Activated gamma-delta T cell treated with Interleukin-2 at 50 U/mL for 16 hours (primary cell): ENCODE measurements around the gene SGTB.
"Not testable (repeated sequence)": the region's sequence is repeated elsewhere in the genome, so short reads cannot be mapped to it uniquely, and the experiment has no call there.

Source experiments
- DNase-seq: peaks from one replicate; pipeline ENCODE4 v3.0.0-alpha.2; 2020

The SGTB gene

GRCh38 chr5:65663804-65664521 lies 57.9 kb downstream of the SGTB start:
- no peak for DNase-seq

- no peak for DNase-seq
These were observed 67.2 kb downstream of the SGTB start for GRCh38 chr5:65654713-65655112.

- no peak for DNase-seq
These were observed 70.8 kb downstream of the SGTB start for GRCh38 chr5:65651144-65651543.

GRCh38 chr5:65647941-65648340 lies 74.0 kb downstream of the SGTB start:
- no peak for DNase-seq

GRCh38 chr5:65646938-65647337 lies 75.0 kb downstream of the SGTB start:
- no peak for DNase-seq

- DNase-seq, result no peak
These were observed 81.7 kb downstream of the SGTB start for GRCh38 chr5:65640240-65640639.

- no peak for DNase-seq
These were observed 90.9 kb downstream of the SGTB start for GRCh38 chr5:65630981-65631380.

- no peak for DNase-seq
These were observed 96.2 kb downstream of the SGTB start for GRCh38 chr5:65625743-65626142.

- DNase-seq, result peak; percentile 82
These were observed 97.0 kb downstream of the SGTB start, which contains the start of the genes SHLD3 and TRAPPC13 for GRCh38 chr5:65624571-65625555. TSS of gene SHLD3 (plus strand) at chr5:65625027. CDS start at chr5:65629588, 4,561 bp downstream. TSS of gene TRAPPC13 (plus strand) at chr5:65625027. CDS start at chr5:65625061, 34 bp downstream.

GRCh38 chr5:65624025-65624570 lies 97.8 kb downstream of the SGTB start, which contains the start of gene TRIM23:
TSS of gene TRIM23 (minus strand) at chr5:65624333. CDS start at chr5:65624274, 59 bp downstream.
- peak; percentile 88 for DNase-seq

- no peak for DNase-seq
These were observed 98.4 kb downstream of the SGTB start for GRCh38 chr5:65623482-65623881.

GRCh38 chr5:65621961-65622360 lies 99.9 kb downstream of the SGTB start:
- not testable (repeated sequence) for DNase-seq

GRCh38 chr5:65620021-65620420 lies 101.9 kb downstream of the SGTB start:
- DNase-seq, result no peak
